Midbrain (tissue), 1 donor: ENCODE data around the gene OR5B2.
"Not testable (repeated sequence)": the region's sequence is repeated elsewhere in the genome, so short reads cannot be mapped to it uniquely, and the experiment has no call there.

Experiments used
- DNase-seq: peaks from one replicate; lab custom pipeline; 2025; lab: John Stamatoyannopoulos, UW

The OR5B2 gene

GRCh38 chr11:58428021-58428420 is at the start of gene OR5B2:
TSS of gene OR5B2 (minus strand) at chr11:58428121. CDS start at chr11:58423261, 4,860 bp downstream.
- DNase-seq: no peak

GRCh38 chr11:58471892-58472291 is 44.0 kb upstream of the OR5B2 start:
- DNase-seq: no peak

GRCh38 chr11:58466293-58466692 is 38.4 kb upstream of the OR5B2 start:
- no peak for DNase-seq

- no peak for DNase-seq
Measured at GRCh38 chr11:58465690-58466089, 37.8 kb upstream of the OR5B2 start.

GRCh38 chr11:58451585-58451984 is 23.7 kb upstream of the OR5B2 start:
- no peak for DNase-seq

- DNase-seq: no peak
Measured at GRCh38 chr11:58446294-58446693, 18.4 kb upstream of the OR5B2 start.

GRCh38 chr11:58444300-58444699 is 16.4 kb upstream of the OR5B2 start:
- DNase-seq: no peak

GRCh38 chr11:58442136-58442535 is 14.2 kb upstream of the OR5B2 start, which contains the start of gene OR5B12:
TSS of gene OR5B12 (minus strand) at chr11:58442236. CDS start at chr11:58440151, 2,085 bp downstream.
- DNase-seq: no peak

- no peak for DNase-seq
Measured at GRCh38 chr11:58438486-58438885, 10.6 kb upstream of the OR5B2 start.

- DNase-seq: no peak
Measured at GRCh38 chr11:58434217-58434616, 6.3 kb upstream of the OR5B2 start.

- no peak for DNase-seq
Measured at GRCh38 chr11:58433638-58434203, 5.8 kb upstream of the OR5B2 start.

- no peak for DNase-seq
Measured at GRCh38 chr11:58429273-58429672, 1.4 kb upstream of the OR5B2 start.

- DNase-seq: no peak
Measured at GRCh38 chr11:58406774-58407173, 21.1 kb downstream of the OR5B2 start, which contains the start of gene OR5B3. TSS of gene OR5B3 (minus strand) at chr11:58406874. CDS start at chr11:58403409, 3,465 bp downstream.

GRCh38 chr11:58399622-58400021 is 28.3 kb downstream of the OR5B2 start:
- DNase-seq: not testable (repeated sequence)

GRCh38 chr11:58395581-58395980 is 32.3 kb downstream of the OR5B2 start:
- DNase-seq: no peak

- no peak for DNase-seq
Measured at GRCh38 chr11:58394195-58394594, 33.7 kb downstream of the OR5B2 start.

GRCh38 chr11:58392746-58393145 is 35.2 kb downstream of the OR5B2 start:
- no peak for DNase-seq

GRCh38 chr11:58391879-58392278 is 36.0 kb downstream of the OR5B2 start:
- no peak for DNase-seq

GRCh38 chr11:58390551-58391063 is 37.3 kb downstream of the OR5B2 start:
- no peak for DNase-seq
